IMR-90 (cell line): ENCODE results near the gene BCDIN3D. TPM values are rescaled to one million over a fixed set of nuclear protein-coding genes. Genes with fewer than 3 reads are reported as not detected.

Source experiments
- ATAC-seq: fragments of 200-7000 bp; cut with Tn5 transposase; 2 replicates; pipeline ENCODE4 v1.9.1; 2020; ENCODE audit warnings: low read depth, mild to moderate bottlenecking, moderate library complexity
- BruUV-seq: library from RNA; stranded (reverse); fragments of 400-500 nt; replicated peaks from 2 replicates; lab custom pipeline; 2021; lab: Mats Ljungman, UMichigan
- CTCF ChIA-PET: fragments of 300-600 bp; formaldehyde crosslinking; extraction: SDS; loops from one replicate; lab custom pipeline; 2021; ENCODE audit warnings: antibody characterized with exemption; lab: Yijun Ruan, JAX
- POLR2A ChIA-PET: fragments of 300-600 bp; sonication (Branson Sonifier 250); formaldehyde crosslinking; loops from one replicate; lab custom pipeline; 2022; ENCODE audit warnings: antibody characterized with exemption; ENCODE audit not compliant: unreplicated experiment; lab: Charles Lee
- DNase-seq: peaks from one replicate; pipeline ENCODE4 v3.0.0; 2013
- H2AFZ ChIP-seq: replicated peaks from 2 replicates; pipeline ENCODE3; 2013; ENCODE audit warnings: low read length, mild to moderate bottlenecking; ENCODE audit not compliant: poor library complexity
- H2AK5ac ChIP-seq: 2 replicates; pipeline ENCODE4 v1.6.1; 2013; ENCODE audit warnings: low read depth, low read length, inconsistent platforms
- H2AK9ac ChIP-seq: replicated peaks from 2 replicates; pipeline ENCODE3; 2013; ENCODE audit warnings: mild to moderate bottlenecking, low read depth, low read length, moderate library complexity; ENCODE audit not compliant: poor library complexity
- H2BK120ac ChIP-seq: 2 replicates; pipeline ENCODE4 v1.6.1; 2013; ENCODE audit warnings: low read depth, low read length, inconsistent platforms
- H2BK15ac ChIP-seq: 3 replicates; pipeline ENCODE4 v1.6.1; 2013; ENCODE audit warnings: low read depth, low read length, inconsistent platforms
- H2BK20ac ChIP-seq: 2 replicates; pipeline ENCODE4 v1.6.1; 2013; ENCODE audit warnings: low read depth, mild to moderate bottlenecking, inconsistent platforms, low read length, moderate library complexity
- H2BK5ac ChIP-seq: 2 replicates; pipeline ENCODE4 v1.6.1; 2013; ENCODE audit warnings: mild to moderate bottlenecking, low read depth, low read length, inconsistent platforms; ENCODE audit not compliant: poor library complexity, severe bottlenecking
- H3K14ac ChIP-seq: replicated peaks from 2 replicates; pipeline ENCODE4 v1.6.1; 2013; ENCODE audit warnings: low read depth, low read length, inconsistent platforms
- H3K18ac ChIP-seq: 2 replicates; pipeline ENCODE4 v1.6.1; 2013; ENCODE audit warnings: low read depth, low read length, control low read depth
- H3K23ac ChIP-seq: 2 replicates; pipeline ENCODE4 v1.6.1; 2013; ENCODE audit warnings: low read depth, low read length, inconsistent platforms
- H3K27ac ChIP-seq: 2 replicates; pipeline ENCODE4 v1.5.1; 2013; ENCODE audit warnings: mild to moderate bottlenecking, control low read depth, low read length; ENCODE audit not compliant: insufficient read depth
- H3K27me3 ChIP-seq: 2 replicates; pipeline ENCODE4 v1.6.1; 2013; ENCODE audit warnings: low read length; ENCODE audit not compliant: control insufficient read depth, insufficient read depth
- H3K36me3 ChIP-seq: 2 replicates; pipeline ENCODE4 v1.6.1; 2013; ENCODE audit warnings: low read length, mixed read lengths; ENCODE audit not compliant: control insufficient read depth, insufficient read depth
- H3K4ac ChIP-seq: 2 replicates; pipeline ENCODE4 v1.6.1; 2013; ENCODE audit warnings: low read depth, low read length, inconsistent platforms
- H3K4me1 ChIP-seq: 2 replicates; pipeline ENCODE4 v1.6.1; 2013; ENCODE audit warnings: low read length, mixed read lengths; ENCODE audit not compliant: control insufficient read depth, insufficient read depth
- H3K4me2 ChIP-seq: 2 replicates; pipeline ENCODE4 v1.6.1; 2013; ENCODE audit warnings: low read depth, mild to moderate bottlenecking, control low read depth, low read length, moderate library complexity
- H3K4me3 ChIP-seq: 2 replicates; pipeline ENCODE4 v1.5.1; 2013; ENCODE audit warnings: low read depth, mild to moderate bottlenecking, control low read depth, low read length, moderate library complexity; ENCODE audit not compliant: insufficient read depth
- H3K56ac ChIP-seq: 2 replicates; pipeline ENCODE4 v1.6.1; 2013; ENCODE audit warnings: low read length, inconsistent platforms; ENCODE audit not compliant: insufficient read depth; ENCODE audit errors: extremely low read depth
- H3K79me1 ChIP-seq, 2 experiments: 2 replicates each; pipeline ENCODE4 v1.6.1; 2013; ENCODE audit warnings: low read length in 2 of 2, inconsistent platforms in 1 of 2, low read depth in 1 of 2
- H3K9ac ChIP-seq: 2 replicates; pipeline ENCODE4 v1.6.1; 2013; ENCODE audit warnings: low read depth, low read length, control low read depth
- H3K9me1 ChIP-seq: 2 replicates; pipeline ENCODE4 v1.6.1; 2013; ENCODE audit warnings: low read length, inconsistent platforms; ENCODE audit not compliant: insufficient read depth
- H3K9me3 ChIP-seq: 2 replicates; pipeline ENCODE4 v1.6.1; 2013; ENCODE audit warnings: low read length; ENCODE audit not compliant: control insufficient read depth, insufficient read depth
- H4K20me1 ChIP-seq: 2 replicates; pipeline ENCODE4 v1.6.1; 2013; ENCODE audit warnings: low read length, inconsistent platforms; ENCODE audit not compliant: insufficient read depth
- H4K5ac ChIP-seq: 2 replicates; pipeline ENCODE4 v1.6.1; 2013; ENCODE audit warnings: mild to moderate bottlenecking, low read depth, low read length, control low read depth
- H4K8ac ChIP-seq, 2 experiments: 2 replicates each; pipeline ENCODE4 v1.6.1; 2013; ENCODE audit warnings: low read depth in 2 of 2, low read length in 2 of 2, control low read depth in 1 of 2, inconsistent platforms in 1 of 2
- H4K91ac ChIP-seq: 2 replicates; pipeline ENCODE4 v1.6.1; 2013; ENCODE audit warnings: low read depth, low read length, inconsistent platforms; ENCODE audit not compliant: insufficient read depth
- CHD1 ChIP-seq: IDR thresholded peaks from 2 replicates; pipeline ENCODE4 v1.6.1; 2012; ENCODE audit warnings: low read depth, low read length, improper control_type of control experiment
- CTCF ChIP-seq: conservative IDR thresholded peaks from 2 replicates; pipeline ENCODE4 v1.5.1; 2012; ENCODE audit warnings: mild to moderate bottlenecking, low read depth, low read length, improper control_type of control experiment
- FOS ChIP-seq: fragments of 150-350 bp; IDR thresholded peaks from 2 replicates; pipeline ENCODE4 v1.6.1; 2016; ENCODE audit warnings: low read depth, low read length
- MAFK ChIP-seq: IDR thresholded peaks from 2 replicates; pipeline ENCODE4 v1.6.1; 2012; ENCODE audit warnings: low read depth, low read length, improper control_type of control experiment
- MXI1 ChIP-seq: IDR thresholded peaks from 2 replicates; pipeline ENCODE4 v1.6.1; 2012; ENCODE audit warnings: low read depth, mild to moderate bottlenecking, low read length, moderate library complexity, borderline replicate concordance
- NFE2L2 ChIP-seq: fragments of 150-350 bp; IDR thresholded peaks from 2 replicates; pipeline ENCODE4 v1.6.1; 2016; ENCODE audit warnings: low read depth, mild to moderate bottlenecking, low read length
- RFX5 ChIP-seq: IDR thresholded peaks from 2 replicates; pipeline ENCODE4 v1.8.0; 2012; ENCODE audit warnings: low read depth, mild to moderate bottlenecking, low read length, moderate library complexity
- USF2 ChIP-seq: fragments of 150-350 bp; IDR thresholded peaks from 2 replicates; pipeline ENCODE4 v1.6.1; 2017; ENCODE audit warnings: mild to moderate bottlenecking, antibody characterized with exemption, low read length, low read depth
- WGBS, 2 experiments: methylation state at CpG; one replicate each; pipeline versions ENCODE4 v1.1.5 to v1.1.7; 2013; ENCODE audit warnings: missing lambda C conversion rate in 2 of 2; ENCODE audit not compliant: insufficient read length in 1 of 2; ENCODE audit errors: extremely low coverage in 2 of 2; 5-methylcytosine and 5-hydroxymethylcytosine counted together
- dilution Hi-C: fragments of 300-500 bp; cut with HindIII; formaldehyde crosslinking; loops from one replicate; pipeline ENCODE4 v1.14.3; 2018; ENCODE audit warnings: low sequenced_read_pairs; ENCODE audit not compliant: unreplicated experiment
- in situ Hi-C: fragments of 300-500 bp; cut with MboI; formaldehyde crosslinking; loops from 3 replicates; pipeline ENCODE4 v1.14.3; 2019; ENCODE audit warnings: low sequenced_read_pairs, inconsistent platforms, mixed read lengths
- intact Hi-C: fragments of 100-400 bp; cut with micrococcal nuclease; formaldehyde crosslinking; loops from 2 replicates; pipeline ENCODE4 v1.10.0; 2022
- polyA plus RNA-seq, 3 experiments: library from polyadenylated mRNA; depleted of rRNA; stranded (reverse); fragments of >200 nt; gene quantifications; 2 replicates each; pipeline ENCODE4 v1.2.3, GENCODE V29; 2012; ENCODE audit warnings: low replicate concordance in 1 of 3
- total RNA-seq: library from RNA; depleted of rRNA; stranded (reverse); fragments of >200 nt; gene quantifications from 2 replicates; pipeline ENCODE4 v1.2.3, GENCODE V29; 2012

Gene BCDIN3D
- total and polyA plus RNA-seq, 2 of the 4 experiments (the other 2 are of a cell fraction), result 2.3 TPM

- no TSS peak for BruUV-seq
- Histone ChIP-seq H3K9me1 (no peaks in the 10 kb centered on the region), H4K20me1 (no peaks in the 10 kb centered on the region; the same call in 1 of the 2 replicates), H3K27ac (no peak overlapping the region), H3K4ac (no peak overlapping the region), H3K27me3 (peaks cover 61% of the 10 kb centered on the region), H2BK5ac (no peak overlapping the region), H2AK5ac (no peak overlapping the region), H3K18ac (no peak overlapping the region), H3K56ac (no peak overlapping the region), H2AK9ac (no peak overlapping the region), H2AFZ (no peak overlapping the region), H4K8ac (no peak overlapping the region), H3K79me1 (no peaks in the 10 kb centered on the region), H3K4me3 (no peak overlapping the region), H4K5ac (no peak overlapping the region), H3K9ac (no peak overlapping the region), H2BK20ac (no peak overlapping the region), H4K91ac (no peak overlapping the region), H3K4me2 (no peak overlapping the region), H3K36me3 (no peaks in the 10 kb centered on the region), H2BK120ac (no peak overlapping the region), H3K23ac (no peak overlapping the region), H2BK15ac (no peak overlapping the region), H3K9me3 (no peaks in the 10 kb centered on the region), H3K4me1 (no peaks in the 10 kb centered on the region; the same call in 1 of the 2 replicates), H3K14ac (no peak overlapping the region)
- dilution Hi-C loops (no loop called here), in situ Hi-C loops (no loop called here), intact Hi-C loops (no loop called here)
- DNase-seq (no peak), ATAC-seq (no peak)
- TF ChIP-seq USF2 (no peak), MXI1 (no peak), RFX5 (no peak), MAFK (no peak), CHD1 (no peak), NFE2L2 (no peak), FOS (no peak), CTCF (no peak)
- POLR2A ChIA-PET, result no interaction called here
- no CpG with 5 or more reads among the region's 10 CpGs for WGBS, 2 experiments
- CTCF ChIA-PET, result interaction anchor here (0.6 kb wide), 1 partner anchor 126 kb away, joined by 4 read pairs; no protein-coding TSS in a partner anchor
Measured at GRCh38 chr12:49889361-49890095, 46.6 kb upstream of the BCDIN3D start.
